Memory B cell (primary cell): ENCODE measurements around the gene STRBP.
"Not testable (repeated sequence)": the region's sequence is repeated elsewhere in the genome, so short reads cannot be mapped to it uniquely, and the experiment has no call there.

Experiments
- ATAC-seq: fragments of 150-1000 bp; cut with Tn5 transposase; 2 replicates; pipeline ENCODE4 v1.10.0; 2021; ENCODE audit warnings: low read depth, mild to moderate bottlenecking, moderate library complexity
- DNase-seq, 2 donors: peaks; one replicate each; pipeline ENCODE4 v3.0.0; 2022; ENCODE audit warnings: low spot score in 2 of 2
- H3K27ac Mint-ChIP-seq: one replicate; pipeline ENCODE4 v1.8.0; 2022; ENCODE audit warnings: mild to moderate bottlenecking, moderate library complexity, mixed read lengths
- H3K27me3 Mint-ChIP-seq: one replicate; pipeline ENCODE4 v1.8.0; 2022; ENCODE audit warnings: mixed read lengths
- H3K36me3 Mint-ChIP-seq: one replicate; pipeline ENCODE4 v1.8.0; 2022; ENCODE audit warnings: mild to moderate bottlenecking, mixed read lengths
- H3K4me1 Mint-ChIP-seq: one replicate; pipeline ENCODE4 v1.8.0; 2022; ENCODE audit warnings: mixed read lengths
- H3K4me3 Mint-ChIP-seq: one replicate; pipeline ENCODE4 v1.8.0; 2022; ENCODE audit warnings: mild to moderate bottlenecking, moderate library complexity, mixed read lengths
- H3K9me3 Mint-ChIP-seq: one replicate; pipeline ENCODE4 v1.8.0; 2022; ENCODE audit warnings: mixed read lengths

Gene STRBP

DNA sequence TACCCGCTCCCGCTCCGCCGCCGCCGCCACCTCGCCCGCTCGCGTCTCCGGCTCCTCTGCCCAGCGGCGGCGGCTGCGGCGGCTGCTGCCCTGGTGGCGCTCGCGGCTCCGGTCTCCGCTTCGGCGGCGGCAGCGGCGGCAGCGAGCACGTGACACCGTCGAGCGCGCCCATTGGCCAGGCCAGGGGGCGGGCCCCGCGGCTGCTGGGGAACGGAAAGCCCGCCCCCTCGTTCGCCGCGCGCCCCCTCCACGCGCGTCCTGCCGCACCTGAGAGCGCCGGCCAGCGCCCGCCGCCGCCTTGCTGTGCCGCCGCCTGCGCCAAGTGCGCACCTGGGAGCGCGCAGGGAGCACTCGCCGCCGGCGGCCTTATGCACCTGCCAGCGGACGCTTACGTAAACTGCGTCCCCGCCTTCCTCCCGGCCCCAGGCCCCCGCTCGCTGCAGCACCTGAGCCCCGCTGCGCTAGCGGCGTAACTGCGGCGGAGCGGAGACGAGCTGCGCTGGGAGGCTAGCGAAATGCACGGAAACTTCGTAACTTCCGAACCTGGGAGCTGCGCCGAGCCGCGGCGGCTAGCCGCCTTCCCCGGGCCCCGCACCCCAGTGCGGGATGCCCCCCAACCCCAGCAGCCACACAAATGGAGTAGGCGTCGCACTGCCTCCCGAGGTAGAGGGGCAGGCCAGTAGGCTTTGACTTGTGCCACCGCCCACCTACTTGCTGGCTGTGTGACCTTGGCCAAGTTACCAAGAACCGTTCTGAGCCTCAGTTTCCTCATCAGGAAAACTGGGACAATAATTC, at the start of gene STRBP:
STRBP (minus strand) TSS at position 122 of the 795 bp plus-strand sequence. CDS start 84,452 bp downstream, outside the sequence.
- Mint-ChIP-seq H3K4me3 (peak within 1 kb of the TSS; percentile 86), H3K27ac (peak within 1 kb of the TSS; percentile 76), H3K27me3 (no peaks in the 10 kb centered on the region), H3K4me1 (peaks cover 42% of the 10 kb centered on the region), H3K9me3 (no peaks in the 10 kb centered on the region), H3K36me3 (no peaks in the 10 kb centered on the region)
- ATAC-seq (peak; percentile 90), DNase-seq (peak; percentile 96 to 98)

DNA sequence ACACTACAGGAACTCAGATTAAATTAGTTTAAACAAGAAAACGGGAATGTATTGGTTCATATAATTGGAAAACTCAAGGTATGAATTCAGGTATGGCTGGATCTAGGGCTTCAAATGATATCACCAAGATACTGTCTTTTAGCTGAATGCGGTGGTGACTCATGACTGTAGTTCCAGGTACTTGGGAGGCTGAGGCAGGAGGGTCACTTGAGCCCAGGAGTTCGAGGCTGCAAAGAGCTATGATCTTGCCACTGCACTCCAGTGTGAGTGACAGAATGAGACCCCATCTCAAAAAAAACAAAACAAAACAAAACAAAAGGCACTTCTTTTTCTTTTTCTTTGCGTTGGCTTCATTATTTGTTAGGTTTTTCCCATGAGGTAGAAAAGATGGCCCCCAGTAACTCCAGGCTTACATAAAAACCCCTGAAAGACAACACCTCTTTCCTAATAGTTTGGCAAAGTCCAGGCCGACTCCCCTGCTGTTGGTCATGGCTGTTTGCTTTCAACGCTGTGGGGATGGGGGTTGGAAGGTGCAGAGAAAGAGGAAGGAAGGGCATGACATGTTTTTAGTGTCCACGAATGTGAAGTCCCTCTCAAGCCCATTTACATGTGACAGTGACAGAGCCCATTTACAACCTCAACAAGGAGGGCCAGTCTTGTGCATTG, 47.8 kb upstream of the STRBP start:
- no peak for DNase-seq
- H3K27me3 Mint-ChIP-seq = no peaks in the 10 kb centered on the region
- H3K4me3 Mint-ChIP-seq = no peak overlapping the region
- peak; percentile 48 for ATAC-seq
- H3K36me3 Mint-ChIP-seq = no peaks in the 10 kb centered on the region
- no peaks in the 10 kb centered on the region for H3K9me3 Mint-ChIP-seq
- peaks cover 40% of the 10 kb centered on the region for H3K4me1 Mint-ChIP-seq
- peak overlapping the region; percentile 29 for H3K27ac Mint-ChIP-seq

DNA sequence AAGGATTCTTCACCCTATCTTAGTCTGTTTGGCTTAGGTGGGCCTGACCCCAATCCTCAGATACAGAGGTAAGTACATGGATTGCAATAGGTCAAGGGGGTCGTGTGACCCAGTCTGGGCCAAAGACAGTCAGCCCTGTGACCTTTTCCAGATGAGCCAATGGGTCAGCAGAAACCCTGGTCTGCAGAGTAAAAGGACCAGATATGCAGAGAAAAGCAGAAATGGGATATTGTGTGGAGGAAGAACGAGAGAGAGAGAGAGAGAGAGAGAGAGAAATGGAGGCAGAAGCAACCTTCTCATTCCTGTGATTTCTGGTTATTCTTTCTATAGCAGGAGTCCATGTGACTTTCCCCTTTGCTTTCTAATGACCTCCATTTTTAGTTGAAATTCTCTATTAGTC, 47.2 kb upstream of the STRBP start:
- Mint-ChIP-seq H3K4me1 (peaks cover 44% of the 10 kb centered on the region), H3K9me3 (no peaks in the 10 kb centered on the region), H3K4me3 (no peak overlapping the region), H3K27me3 (no peaks in the 10 kb centered on the region), H3K36me3 (no peaks in the 10 kb centered on the region), H3K27ac (no peak overlapping the region)
- DNase-seq = no peak
- no peak for ATAC-seq

DNA sequence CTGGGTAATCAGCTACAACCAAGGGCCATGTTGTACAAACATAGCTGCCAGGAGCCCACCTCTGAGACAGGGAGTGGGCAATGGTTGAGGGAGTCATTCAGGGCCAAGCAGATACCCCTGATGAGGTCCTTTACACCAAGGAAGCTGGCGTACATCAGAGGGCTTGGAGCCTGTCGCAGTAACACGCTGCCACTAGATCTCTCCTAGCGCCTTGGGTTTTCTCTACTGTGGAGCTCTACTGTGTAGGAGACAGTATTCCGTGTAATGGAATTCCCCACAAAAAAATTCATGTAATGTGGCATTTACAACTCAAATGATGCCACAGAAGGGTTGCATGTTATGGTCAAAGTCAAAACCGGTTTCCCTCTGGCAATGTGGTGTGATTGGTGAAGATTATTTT, 46.2 kb upstream of the STRBP start:
- Mint-ChIP-seq H3K27me3 (no peaks in the 10 kb centered on the region), H3K9me3 (no peaks in the 10 kb centered on the region), H3K4me3 (no peak overlapping the region), H3K4me1 (peaks cover 44% of the 10 kb centered on the region), H3K27ac (no peak overlapping the region), H3K36me3 (no peaks in the 10 kb centered on the region)
- ATAC-seq (no peak), DNase-seq (no peak)

DNA sequence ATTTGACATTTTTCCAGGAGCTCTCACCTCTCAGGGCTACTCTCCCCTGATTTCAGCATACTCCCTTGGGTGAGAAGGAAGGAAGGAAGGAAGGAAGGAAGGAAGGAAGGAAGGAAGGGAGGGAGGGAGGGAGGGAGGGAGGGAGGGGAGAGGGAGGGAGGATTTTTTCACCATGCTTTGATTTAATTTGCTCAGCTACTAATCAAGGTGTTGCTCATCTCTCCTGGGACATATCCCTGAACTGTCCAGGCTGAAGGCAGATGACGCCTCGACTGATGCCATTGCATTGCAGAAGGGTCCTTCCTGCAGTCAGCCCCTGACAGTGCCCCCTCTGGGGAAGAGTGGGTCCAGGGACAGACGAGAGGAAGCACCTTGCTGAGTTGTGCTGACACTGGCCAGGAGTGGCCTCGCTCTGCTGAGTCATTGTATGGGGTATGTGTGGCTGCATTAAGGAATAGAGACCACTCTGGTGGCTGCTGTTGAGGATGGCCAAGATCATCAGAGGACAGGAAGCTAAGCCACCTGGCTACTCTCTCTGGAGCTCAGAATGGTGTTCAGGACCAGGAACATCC, 44.0 kb upstream of the STRBP start:
- no peaks in the 10 kb centered on the region for H3K9me3 Mint-ChIP-seq
- peaks cover 35% of the 10 kb centered on the region for H3K4me1 Mint-ChIP-seq
- no peaks in the 10 kb centered on the region for H3K36me3 Mint-ChIP-seq
- ATAC-seq = no peak
- no peak overlapping the region for H3K4me3 Mint-ChIP-seq
- no peak for DNase-seq
- H3K27me3 Mint-ChIP-seq = no peaks in the 10 kb centered on the region
- H3K27ac Mint-ChIP-seq = no peak overlapping the region

DNA sequence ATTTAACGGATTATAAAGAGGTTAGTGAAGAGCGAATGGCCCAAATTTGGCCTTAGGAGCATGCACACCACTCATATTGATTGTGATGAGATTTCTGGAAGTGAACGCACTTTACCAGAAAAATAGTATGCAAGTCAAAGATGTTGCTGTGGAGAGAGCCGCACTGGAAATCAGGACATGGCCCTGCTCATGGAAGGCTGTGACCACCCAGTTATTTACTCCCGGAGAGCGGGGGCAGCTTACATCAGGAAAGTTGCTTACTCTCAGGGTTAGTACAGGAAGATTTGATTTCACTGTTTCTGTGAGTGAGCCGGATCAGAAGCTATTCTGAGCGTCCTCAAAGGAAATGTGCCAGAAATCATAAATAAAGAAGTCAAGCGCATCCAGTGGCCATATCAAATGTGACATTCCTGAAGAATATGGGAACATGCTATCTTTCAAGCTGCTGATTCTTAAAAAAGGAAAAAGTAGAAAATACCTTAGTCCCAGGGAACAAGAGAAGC, 42.9 kb upstream of the STRBP start:
- DNase-seq (no peak), ATAC-seq (no peak)
- Mint-ChIP-seq H3K36me3 (no peaks in the 10 kb centered on the region), H3K4me3 (no peak overlapping the region), H3K9me3 (no peaks in the 10 kb centered on the region), H3K27me3 (no peaks in the 10 kb centered on the region), H3K27ac (no peak overlapping the region), H3K4me1 (peaks cover 31% of the 10 kb centered on the region)

DNA sequence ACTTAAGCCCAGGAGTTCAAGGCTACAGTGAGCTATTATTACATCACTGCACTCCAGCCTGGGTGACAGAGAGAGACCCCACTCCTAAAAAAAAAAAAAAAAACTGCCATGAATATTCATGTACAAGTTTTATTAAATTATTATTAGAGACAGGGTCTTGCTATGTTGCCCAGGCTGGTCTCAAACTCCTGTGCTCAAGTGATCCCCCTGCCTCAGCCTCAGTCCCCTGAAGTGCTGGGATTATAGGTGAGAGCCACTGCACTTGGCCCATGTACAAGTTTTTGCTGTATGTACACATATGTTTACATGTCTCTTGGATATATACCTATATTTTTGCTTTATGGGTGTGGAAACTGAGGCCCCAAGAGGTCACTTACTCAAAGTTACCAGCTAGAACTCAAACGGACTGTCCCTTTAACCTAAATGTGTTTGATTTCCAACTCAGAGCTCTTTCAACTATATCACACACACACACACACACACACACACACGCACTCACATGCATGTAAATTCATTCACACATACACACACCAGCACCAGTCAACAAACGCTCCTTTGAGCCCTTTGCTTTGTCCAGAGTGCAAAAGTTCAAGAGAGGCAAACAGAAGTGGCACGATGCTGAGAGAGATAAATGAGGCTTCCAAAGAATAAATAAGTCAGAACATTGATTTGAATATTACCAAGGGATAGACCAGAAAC, 42.3 kb upstream of the STRBP start:
- H3K27me3 Mint-ChIP-seq = no peaks in the 10 kb centered on the region
- H3K4me1 Mint-ChIP-seq = peaks cover 26% of the 10 kb centered on the region
- no peaks in the 10 kb centered on the region for H3K9me3 Mint-ChIP-seq
- H3K36me3 Mint-ChIP-seq = no peaks in the 10 kb centered on the region
- ATAC-seq (no peak), DNase-seq (no peak)
- no peak overlapping the region for H3K4me3 Mint-ChIP-seq
- H3K27ac Mint-ChIP-seq = no peak overlapping the region

DNA sequence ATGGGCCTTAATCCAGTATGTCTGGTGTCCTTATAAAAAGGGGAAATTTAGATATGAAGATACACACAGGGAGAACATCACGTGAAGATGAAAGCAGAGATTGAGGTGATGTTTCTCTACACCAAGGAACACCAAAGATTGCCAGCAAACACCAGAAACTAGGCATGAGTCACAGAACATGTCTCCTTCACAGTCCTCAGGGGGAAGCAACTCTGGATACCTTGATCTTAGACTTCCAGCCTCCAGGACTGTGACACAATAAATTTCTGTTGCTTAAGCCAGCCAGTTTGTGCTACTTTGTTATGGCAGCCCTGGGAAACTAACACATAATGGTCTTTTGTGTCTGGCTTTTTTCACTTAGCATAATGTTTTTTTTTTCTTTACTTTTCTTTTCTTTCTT, 41.2 kb upstream of the STRBP start:
- no peak overlapping the region for H3K27ac Mint-ChIP-seq
- H3K4me3 Mint-ChIP-seq = no peak overlapping the region
- no peak for DNase-seq
- H3K36me3 Mint-ChIP-seq = no peaks in the 10 kb centered on the region
- H3K27me3 Mint-ChIP-seq = no peaks in the 10 kb centered on the region
- no peak for ATAC-seq
- H3K4me1 Mint-ChIP-seq = peaks cover 33% of the 10 kb centered on the region
- no peaks in the 10 kb centered on the region for H3K9me3 Mint-ChIP-seq

DNA sequence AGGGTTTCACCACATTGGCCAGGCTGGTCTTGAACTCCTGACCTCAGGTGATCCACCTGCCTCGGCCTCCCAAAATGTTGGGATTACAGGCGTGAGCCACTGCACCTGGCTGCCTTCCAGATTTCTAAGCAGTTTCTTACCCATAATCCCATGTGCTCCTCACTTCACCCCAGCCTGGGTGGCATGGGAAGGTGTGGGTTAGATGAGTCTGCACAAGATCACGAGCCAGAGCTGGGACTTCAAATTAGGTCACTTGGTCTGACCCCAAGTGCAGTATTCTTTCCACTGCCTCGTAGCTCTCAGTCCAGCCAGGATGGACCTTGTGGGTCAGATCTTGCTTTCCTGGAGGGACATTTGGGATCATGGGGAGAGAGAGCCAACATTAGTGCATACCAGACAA, 37.5 kb upstream of the STRBP start:
- H3K9me3 Mint-ChIP-seq = no peaks in the 10 kb centered on the region
- no peaks in the 10 kb centered on the region for H3K36me3 Mint-ChIP-seq
- DNase-seq = no peak
- H3K4me1 Mint-ChIP-seq = peaks cover 21% of the 10 kb centered on the region
- no peak overlapping the region for H3K4me3 Mint-ChIP-seq
- no peak for ATAC-seq
- no peak overlapping the region for H3K27ac Mint-ChIP-seq
- H3K27me3 Mint-ChIP-seq = no peaks in the 10 kb centered on the region

DNA sequence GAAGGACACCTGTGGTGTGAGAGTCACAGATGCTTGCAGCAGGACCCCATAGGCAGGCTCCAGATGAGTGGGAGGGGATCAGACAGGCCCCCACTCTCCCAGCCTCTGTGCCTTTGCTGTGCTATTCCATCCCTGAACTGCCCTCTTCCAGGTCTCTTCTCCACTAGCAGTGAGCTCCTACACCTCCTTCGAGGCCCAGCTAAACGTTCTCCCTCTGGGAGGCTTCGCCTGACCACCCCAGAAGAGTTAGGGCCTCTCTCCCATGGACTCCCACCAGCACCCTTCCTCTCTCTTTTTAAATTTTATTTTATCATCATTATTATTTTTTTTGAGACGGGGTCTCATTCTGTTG, 35.9 kb upstream of the STRBP start:
- Mint-ChIP-seq H3K27ac (peak overlapping the region; percentile 64), H3K27me3 (no peaks in the 10 kb centered on the region), H3K4me3 (peak overlapping the region; percentile 76), H3K36me3 (no peaks in the 10 kb centered on the region), H3K4me1 (peaks cover 20% of the 10 kb centered on the region), H3K9me3 (no peaks in the 10 kb centered on the region)
- ATAC-seq = no peak
- no peak for DNase-seq

DNA sequence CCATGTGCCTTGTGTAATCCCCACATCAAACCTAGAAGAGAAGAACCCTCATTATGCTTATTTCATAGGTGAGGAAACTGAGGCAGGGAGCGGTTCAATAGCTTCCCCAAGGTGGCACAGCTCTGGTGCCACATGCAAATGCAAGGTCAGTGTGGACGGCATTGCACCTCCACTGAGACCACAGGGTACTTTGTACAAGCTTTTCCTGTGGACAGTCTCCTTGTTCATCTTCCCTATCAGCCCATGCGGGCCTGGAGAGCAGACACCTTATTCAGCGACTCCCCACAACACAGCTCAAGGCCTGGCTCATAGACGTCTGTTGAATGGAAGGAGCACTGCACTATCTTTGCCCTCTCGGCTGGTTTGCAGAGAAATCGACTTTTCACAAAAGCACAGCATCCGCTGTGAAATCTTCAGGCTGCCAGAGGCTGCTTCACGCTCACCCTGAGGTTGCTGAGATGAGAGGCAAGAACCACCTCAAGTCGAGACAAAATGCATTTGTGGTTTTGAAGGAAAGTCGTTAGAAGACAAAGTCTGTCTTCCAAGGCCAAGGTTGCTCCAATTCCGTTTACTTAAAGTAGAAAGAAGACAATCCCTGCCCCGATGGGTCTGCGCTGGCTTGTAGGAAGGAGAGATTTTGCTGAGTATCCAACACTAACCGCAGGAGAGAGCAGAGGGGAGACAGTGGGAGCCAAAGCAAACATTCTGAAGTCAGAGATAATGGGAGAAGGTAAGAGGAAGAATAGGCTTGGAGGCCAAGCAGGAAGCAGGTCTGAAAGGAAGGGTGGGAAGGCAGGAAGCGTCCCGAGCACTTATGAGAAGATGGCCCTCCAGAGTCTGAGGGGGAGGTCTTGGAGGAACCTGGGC, 34.2 kb upstream of the STRBP start:
- H3K36me3 Mint-ChIP-seq = no peaks in the 10 kb centered on the region
- no peak overlapping the region for H3K4me3 Mint-ChIP-seq
- H3K27ac Mint-ChIP-seq = no peak overlapping the region
- H3K9me3 Mint-ChIP-seq = no peaks in the 10 kb centered on the region
- no peak for DNase-seq
- no peak for ATAC-seq
- H3K27me3 Mint-ChIP-seq = no peaks in the 10 kb centered on the region
- peaks cover 20% of the 10 kb centered on the region for H3K4me1 Mint-ChIP-seq

DNA sequence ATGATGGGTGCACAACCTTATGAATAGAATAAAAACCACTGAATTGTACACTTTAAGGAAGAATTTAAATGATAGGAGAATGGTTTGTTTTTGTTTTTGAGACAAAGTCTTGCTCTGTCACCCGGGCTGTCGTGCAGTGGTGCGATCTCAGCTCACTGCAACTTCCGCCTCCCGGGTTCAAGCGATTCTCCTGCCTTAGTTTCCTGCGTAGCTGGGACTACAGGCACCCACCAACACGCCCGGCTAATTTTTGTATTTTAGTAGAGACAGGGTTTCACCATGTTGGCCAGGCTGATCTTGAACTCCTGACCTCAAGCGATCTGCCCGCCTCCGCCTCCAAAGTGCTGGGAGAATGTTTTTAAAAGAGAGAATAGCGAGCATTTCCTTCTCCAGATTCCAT, 33.5 kb upstream of the STRBP start:
- H3K27ac Mint-ChIP-seq, H3K4me3 Mint-ChIP-seq, ATAC-seq, DNase-seq, H3K36me3 Mint-ChIP-seq, H3K27me3 Mint-ChIP-seq, H3K9me3 Mint-ChIP-seq: not testable (repeated sequence)
- peaks cover 20% of the 10 kb centered on the region for H3K4me1 Mint-ChIP-seq

DNA sequence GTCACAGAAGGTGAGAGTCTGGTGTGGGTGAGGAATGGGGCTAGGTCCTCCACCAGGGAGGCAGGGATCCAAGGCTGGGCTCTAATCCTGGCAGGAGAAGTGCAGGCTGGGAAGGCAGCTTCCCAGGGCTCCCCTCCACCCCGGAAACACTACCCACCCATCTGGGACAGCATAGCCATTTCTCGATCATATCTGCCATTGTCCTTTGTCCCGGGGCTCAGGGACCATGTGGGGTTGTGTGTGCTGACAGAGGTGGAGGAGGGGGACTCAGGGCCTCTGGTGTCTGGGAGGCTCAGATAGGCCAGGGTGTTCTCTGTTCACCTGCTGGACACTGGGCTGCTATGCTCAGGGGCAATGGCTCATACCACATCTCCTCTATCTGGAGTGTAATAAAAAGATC, 32.2 kb upstream of the STRBP start:
- Mint-ChIP-seq H3K9me3 (no peaks in the 10 kb centered on the region), H3K27me3 (no peaks in the 10 kb centered on the region), H3K4me3 (no peak overlapping the region), H3K36me3 (no peaks in the 10 kb centered on the region), H3K4me1 (peaks cover 20% of the 10 kb centered on the region), H3K27ac (no peak overlapping the region)
- ATAC-seq = no peak
- no peak for DNase-seq
